ENCODE results near the gene KRTAP27-1.

The KRTAP27-1 gene, protein sequence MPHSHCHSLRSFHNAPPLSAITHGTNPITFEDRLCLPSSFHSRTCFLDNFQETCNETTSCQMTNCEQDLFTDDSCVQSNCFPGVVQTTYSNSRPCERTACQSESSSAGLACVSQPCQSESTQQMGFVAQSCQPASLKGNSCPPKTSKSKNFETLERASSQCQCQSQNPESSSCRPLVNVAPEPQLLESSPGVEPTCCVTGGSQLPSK

DNA sequence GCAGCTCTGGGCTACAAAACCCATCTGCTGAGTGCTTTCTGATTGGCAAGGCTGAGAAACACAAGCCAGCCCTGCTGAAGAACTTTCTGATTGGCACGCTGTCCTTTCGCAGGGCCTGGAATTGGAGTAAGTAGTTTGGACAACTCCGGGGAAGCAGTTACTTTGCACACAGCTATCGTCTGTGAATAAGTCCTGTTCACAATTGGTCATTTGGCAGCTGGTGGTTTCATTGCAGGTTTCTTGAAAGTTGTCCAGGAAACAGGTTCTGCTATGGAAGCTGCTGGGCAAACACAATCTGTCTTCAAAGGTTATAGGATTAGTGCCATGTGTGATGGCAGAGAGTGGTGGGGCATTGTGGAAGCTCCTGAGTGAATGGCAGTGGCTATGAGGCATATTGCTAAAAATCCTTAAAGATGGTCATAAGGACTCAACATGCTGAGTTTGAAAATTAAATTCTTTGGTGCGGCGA is at the start of gene KRTAP27-1:
KRTAP27-1 (minus strand) TSS at position 419 of the 469 bp plus-strand sequence; CDS start at position 393, 26 bp downstream.
- no peak within 1 kb of the TSS for H3K4me3 ChIP-seq (ENCODE audit: low read length)

DNA sequence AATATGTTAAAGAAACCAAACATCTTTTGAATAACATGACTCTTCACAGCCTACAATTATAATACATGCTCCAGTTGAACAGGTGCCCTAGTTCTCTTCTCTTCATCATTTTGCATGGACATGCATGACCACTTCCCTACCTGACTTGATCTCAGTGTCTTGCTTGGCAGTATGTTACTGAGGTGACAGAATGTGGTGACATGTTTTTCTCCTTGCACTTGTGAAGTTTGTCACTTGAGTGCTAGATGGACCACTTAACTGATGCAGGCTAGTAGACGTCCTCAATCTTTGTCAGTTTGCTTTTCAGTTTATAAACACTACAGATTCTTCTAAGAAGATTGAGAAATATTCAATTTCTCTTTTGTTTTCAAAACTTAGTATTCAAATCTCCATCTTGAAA is 44.7 kb upstream of the KRTAP27-1 start:
- no peak overlapping the region for H2AFZ ChIP-seq (ENCODE audit: low read depth, low read length)
- no peak overlapping the region for H3K4me3 ChIP-seq (ENCODE audit: low read length)
- H3K27me3 ChIP-seq (ENCODE audit: insufficient read depth, low read length) = no peaks in the 10 kb centered on the region
- no peaks in the 10 kb centered on the region for H3K9me3 ChIP-seq (ENCODE audit: low read length)
- no peaks in the 10 kb centered on the region for H3K4me1 ChIP-seq (ENCODE audit: insufficient read depth, low read length)
- no peaks in the 10 kb centered on the region for H3K36me3 ChIP-seq (ENCODE audit: insufficient read depth, low read length)

More for the DNA sequence above, at the start of gene KRTAP27-1:
- no peaks in the 10 kb centered on the region for H3K9me3 ChIP-seq (ENCODE audit: low read length)
- H3K4me1 ChIP-seq (ENCODE audit: insufficient read depth, low read length) = no peaks in the 10 kb centered on the region
- H3K36me3 ChIP-seq (ENCODE audit: insufficient read depth, low read length) = no peaks in the 10 kb centered on the region
- no peaks in the 10 kb centered on the region for H3K27me3 ChIP-seq (ENCODE audit: insufficient read depth, low read length)
- no peak within 1 kb of the TSS for H2AFZ ChIP-seq (ENCODE audit: low read depth, low read length)

DNA sequence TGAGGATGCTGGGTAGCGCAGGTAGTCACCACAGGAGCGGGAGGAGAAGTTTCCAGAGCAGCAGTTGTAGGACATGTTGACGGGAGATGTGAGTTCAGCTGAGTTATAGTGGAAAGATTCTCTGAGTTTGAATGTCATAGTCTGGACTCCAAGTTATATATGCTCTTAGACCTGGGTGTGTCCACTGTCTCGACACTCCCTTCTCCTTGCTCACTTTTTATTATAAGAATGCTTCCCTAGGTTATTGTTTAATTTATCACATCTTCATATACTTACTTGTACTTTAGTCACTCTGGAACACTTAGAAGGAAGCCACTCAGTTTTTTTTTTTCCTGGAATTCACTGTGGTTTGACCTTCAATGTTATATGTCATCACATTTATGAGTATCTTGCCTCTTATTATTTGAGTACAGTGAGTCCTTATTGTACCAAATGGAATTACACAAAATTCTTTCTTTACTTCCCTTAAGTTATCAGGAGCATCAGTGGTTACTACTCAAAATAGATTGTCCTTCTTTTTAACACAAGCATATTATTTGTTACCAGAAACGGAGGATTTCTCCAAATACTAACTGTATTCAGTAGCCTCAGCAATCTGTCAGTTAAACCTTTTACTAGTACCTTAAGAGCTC is 34.8 kb upstream of the KRTAP27-1 start, which contains the start of gene KRTAP13-2:
KRTAP13-2 (minus strand) TSS at position 133 of the 632 bp plus-strand sequence; CDS start at position 75, 58 bp downstream.
- no peaks in the 10 kb centered on the region for H3K4me1 ChIP-seq (ENCODE audit: insufficient read depth, low read length)
- no peak within 1 kb of the TSS for H2AFZ ChIP-seq (ENCODE audit: low read depth, low read length)
- H3K4me3 ChIP-seq (ENCODE audit: low read length) = no peak within 1 kb of the TSS
- H3K36me3 ChIP-seq (ENCODE audit: insufficient read depth, low read length) = no peaks in the 10 kb centered on the region
- no peaks in the 10 kb centered on the region for H3K9me3 ChIP-seq (ENCODE audit: low read length)
- no peaks in the 10 kb centered on the region for H3K27me3 ChIP-seq (ENCODE audit: insufficient read depth, low read length)

DNA sequence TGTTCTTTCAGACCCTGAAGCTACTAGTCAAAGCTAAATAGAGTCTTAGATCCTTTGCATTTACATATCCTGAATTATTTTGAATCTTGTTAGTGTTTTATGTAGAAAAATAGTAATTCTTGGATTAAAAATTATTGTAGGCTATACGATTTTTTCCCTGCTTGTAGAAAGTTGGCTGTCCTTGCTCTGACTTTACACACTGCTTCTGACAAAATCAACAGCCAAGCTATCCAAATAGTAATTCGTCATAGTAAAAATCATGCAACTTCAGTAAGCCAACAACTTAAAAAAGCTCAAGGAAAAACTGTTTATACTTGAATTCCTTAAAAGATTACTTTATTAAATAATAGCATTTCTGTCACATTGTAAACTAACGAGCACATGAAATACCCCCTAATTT is 18.4 kb upstream of the KRTAP27-1 start:
- no peaks in the 10 kb centered on the region for H3K9me3 ChIP-seq (ENCODE audit: low read length)
- no peak overlapping the region for H2AFZ ChIP-seq (ENCODE audit: low read depth, low read length)
- H3K27me3 ChIP-seq (ENCODE audit: insufficient read depth, low read length) = no peaks in the 10 kb centered on the region
- no peak overlapping the region for H3K4me3 ChIP-seq (ENCODE audit: low read length)
- H3K36me3 ChIP-seq (ENCODE audit: insufficient read depth, low read length) = no peaks in the 10 kb centered on the region
- no peaks in the 10 kb centered on the region for H3K4me1 ChIP-seq (ENCODE audit: insufficient read depth, low read length)

DNA sequence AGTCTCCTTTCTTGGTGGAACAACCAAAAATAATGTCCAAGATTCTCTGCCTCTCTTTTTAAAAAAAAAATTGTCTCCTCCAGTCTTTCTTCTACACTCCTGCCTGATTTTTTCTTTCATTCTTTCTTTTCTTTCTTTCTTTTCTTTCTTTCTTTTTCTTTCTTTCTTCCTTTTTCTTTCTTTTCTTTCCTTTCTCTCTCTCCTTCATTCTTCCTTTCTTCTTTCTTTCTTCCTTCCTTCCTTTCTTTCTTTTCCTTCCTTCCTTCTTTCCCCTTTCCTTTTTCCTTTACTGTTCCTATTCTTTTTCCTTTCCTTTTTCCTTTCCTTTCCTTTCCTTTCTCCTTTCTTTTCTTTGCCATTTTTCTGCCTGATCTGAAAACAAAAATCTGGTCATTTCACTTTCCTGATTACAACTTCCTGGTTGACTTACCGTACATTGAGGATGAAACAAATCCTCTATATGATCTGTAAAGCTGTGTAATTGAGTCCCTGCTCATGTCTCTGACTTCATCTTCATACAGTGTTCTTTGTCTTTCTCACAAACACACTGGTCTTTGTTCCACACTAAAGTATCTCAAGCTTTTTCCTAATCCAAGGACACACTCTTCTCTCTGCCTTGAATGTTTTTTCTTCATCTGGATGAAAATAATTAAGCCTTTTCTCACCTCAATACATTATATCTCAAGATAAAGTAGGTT is 17.0 kb upstream of the KRTAP27-1 start:
- peaks cover 5% of the 10 kb centered on the region for H3K4me1 ChIP-seq (ENCODE audit: insufficient read depth, low read length)
- H3K27me3 ChIP-seq (ENCODE audit: insufficient read depth, low read length) = no peaks in the 10 kb centered on the region
- no peak overlapping the region for H2AFZ ChIP-seq (ENCODE audit: low read depth, low read length)

DNA sequence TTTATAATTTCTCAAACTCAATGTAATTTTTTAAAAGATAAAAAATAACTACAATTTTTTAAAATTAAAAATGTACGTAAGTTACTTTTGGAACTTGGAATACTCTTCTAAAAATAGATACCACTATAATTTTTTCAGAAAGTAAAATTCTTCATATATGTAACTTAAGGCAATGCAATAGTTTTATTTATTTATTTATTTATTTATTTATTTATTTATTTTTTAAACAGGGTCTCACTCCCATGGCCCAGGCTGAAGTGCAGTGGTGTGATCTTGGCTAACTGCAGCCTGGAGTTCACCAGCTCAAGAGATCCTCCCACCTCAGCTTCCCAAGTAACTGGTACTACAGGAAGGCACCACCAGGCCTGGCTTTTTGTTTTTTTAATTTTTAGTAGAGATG is 14.0 kb upstream of the KRTAP27-1 start:
- H2AFZ ChIP-seq (ENCODE audit: low read depth, low read length) = no peak overlapping the region
- no peaks in the 10 kb centered on the region for H3K27me3 ChIP-seq (ENCODE audit: insufficient read depth, low read length)
- no peak overlapping the region for H3K4me3 ChIP-seq (ENCODE audit: low read length)
- peaks cover 5% of the 10 kb centered on the region for H3K4me1 ChIP-seq (ENCODE audit: insufficient read depth, low read length)
- H3K9me3 ChIP-seq (ENCODE audit: low read length) = no peaks in the 10 kb centered on the region
- H3K36me3 ChIP-seq (ENCODE audit: insufficient read depth, low read length) = no peaks in the 10 kb centered on the region

More for the DNA sequence above, 17.0 kb upstream of the KRTAP27-1 start:
- Histone ChIP-seq H3K36me3 (ENCODE audit: insufficient read depth, low read length) (no peaks in the 10 kb centered on the region), H3K4me3 (ENCODE audit: low read length) (no peak overlapping the region), H3K9me3 (ENCODE audit: low read length) (no peaks in the 10 kb centered on the region)

DNA sequence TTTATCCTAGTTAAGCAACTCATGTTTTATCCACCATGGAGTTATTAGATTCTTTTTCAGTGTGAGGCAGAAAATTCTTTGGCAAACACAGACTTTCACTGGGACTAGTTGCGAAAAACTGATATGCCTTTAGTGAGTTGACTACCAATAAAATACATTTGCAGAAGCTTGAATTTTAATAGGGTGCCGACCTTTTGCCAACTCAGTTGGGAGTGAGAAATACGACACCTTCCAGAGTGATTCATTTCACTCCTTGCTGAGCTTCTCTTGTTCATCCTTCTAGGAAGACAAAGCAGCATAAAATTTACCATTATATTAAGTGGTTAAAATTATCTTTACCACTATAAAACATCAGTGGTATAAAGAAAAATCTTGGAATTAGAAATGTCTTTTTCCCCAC is 12.1 kb upstream of the KRTAP27-1 start:
- Histone ChIP-seq H3K9me3 (ENCODE audit: low read length) (no peaks in the 10 kb centered on the region), H3K36me3 (ENCODE audit: insufficient read depth, low read length) (no peaks in the 10 kb centered on the region), H3K4me1 (ENCODE audit: insufficient read depth, low read length) (peaks cover 5% of the 10 kb centered on the region), H3K27me3 (ENCODE audit: insufficient read depth, low read length) (no peaks in the 10 kb centered on the region), H2AFZ (ENCODE audit: low read depth, low read length) (no peak overlapping the region), H3K4me3 (ENCODE audit: low read length) (no peak overlapping the region)

DNA sequence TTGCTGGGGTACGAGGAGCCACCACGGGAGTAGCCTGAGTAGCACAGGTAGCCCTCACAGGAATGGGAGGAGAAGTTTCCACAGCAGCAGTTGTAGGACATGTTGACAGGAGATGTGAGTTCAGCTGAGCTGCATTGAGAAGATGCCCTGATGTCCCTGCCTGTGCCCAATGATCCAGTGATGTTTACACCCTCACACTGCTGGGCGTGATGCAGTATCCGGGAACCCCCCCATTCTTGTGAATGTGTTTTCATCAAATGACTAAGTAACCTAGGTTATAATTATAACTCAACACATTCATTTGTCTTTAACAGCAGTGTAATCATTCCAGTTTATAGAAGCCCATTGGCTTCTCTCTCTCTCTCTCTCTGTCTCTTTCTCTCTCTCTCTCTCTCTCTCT is 11.0 kb upstream of the KRTAP27-1 start, which contains the start of gene KRTAP23-1:
KRTAP23-1 (minus strand) TSS at position 101 of the 400 bp plus-strand sequence; CDS start at position 101, 0 bp downstream.
- Histone ChIP-seq H3K4me3 (ENCODE audit: low read length) (no peak within 1 kb of the TSS), H3K36me3 (ENCODE audit: insufficient read depth, low read length) (no peaks in the 10 kb centered on the region), H2AFZ (ENCODE audit: low read depth, low read length) (no peak within 1 kb of the TSS), H3K4me1 (ENCODE audit: insufficient read depth, low read length) (peaks cover 5% of the 10 kb centered on the region), H3K9me3 (ENCODE audit: low read length) (no peaks in the 10 kb centered on the region), H3K27me3 (ENCODE audit: insufficient read depth, low read length) (no peaks in the 10 kb centered on the region)

DNA sequence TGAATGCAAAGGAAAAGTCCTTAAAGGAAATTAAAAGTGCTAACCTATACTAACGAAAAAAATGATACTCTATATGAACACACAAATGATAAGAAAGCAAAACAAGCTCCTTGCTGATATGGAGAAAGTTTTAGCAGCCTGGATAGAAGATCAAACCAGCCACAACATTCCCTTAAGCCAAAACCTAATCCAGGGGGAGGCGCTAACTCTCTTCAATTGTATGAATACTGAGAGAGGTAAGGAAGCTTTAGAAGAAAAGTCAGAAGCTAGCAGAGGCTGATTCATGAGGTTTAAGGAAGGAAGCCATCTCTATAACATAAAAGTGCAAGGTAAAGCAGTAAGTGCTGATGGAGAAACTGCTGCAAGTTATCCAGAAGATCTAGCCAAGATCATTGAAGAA is 7.5 kb upstream of the KRTAP27-1 start:
- H3K27me3 ChIP-seq (ENCODE audit: insufficient read depth, low read length) = no peaks in the 10 kb centered on the region
- no peak overlapping the region for H2AFZ ChIP-seq (ENCODE audit: low read depth, low read length)
- H3K4me3 ChIP-seq (ENCODE audit: low read length) = no peak overlapping the region
- peaks cover 3% of the 10 kb centered on the region for H3K4me1 ChIP-seq (ENCODE audit: insufficient read depth, low read length)
- H3K36me3 ChIP-seq (ENCODE audit: insufficient read depth, low read length) = no peaks in the 10 kb centered on the region
- no peaks in the 10 kb centered on the region for H3K9me3 ChIP-seq (ENCODE audit: low read length)

DNA sequence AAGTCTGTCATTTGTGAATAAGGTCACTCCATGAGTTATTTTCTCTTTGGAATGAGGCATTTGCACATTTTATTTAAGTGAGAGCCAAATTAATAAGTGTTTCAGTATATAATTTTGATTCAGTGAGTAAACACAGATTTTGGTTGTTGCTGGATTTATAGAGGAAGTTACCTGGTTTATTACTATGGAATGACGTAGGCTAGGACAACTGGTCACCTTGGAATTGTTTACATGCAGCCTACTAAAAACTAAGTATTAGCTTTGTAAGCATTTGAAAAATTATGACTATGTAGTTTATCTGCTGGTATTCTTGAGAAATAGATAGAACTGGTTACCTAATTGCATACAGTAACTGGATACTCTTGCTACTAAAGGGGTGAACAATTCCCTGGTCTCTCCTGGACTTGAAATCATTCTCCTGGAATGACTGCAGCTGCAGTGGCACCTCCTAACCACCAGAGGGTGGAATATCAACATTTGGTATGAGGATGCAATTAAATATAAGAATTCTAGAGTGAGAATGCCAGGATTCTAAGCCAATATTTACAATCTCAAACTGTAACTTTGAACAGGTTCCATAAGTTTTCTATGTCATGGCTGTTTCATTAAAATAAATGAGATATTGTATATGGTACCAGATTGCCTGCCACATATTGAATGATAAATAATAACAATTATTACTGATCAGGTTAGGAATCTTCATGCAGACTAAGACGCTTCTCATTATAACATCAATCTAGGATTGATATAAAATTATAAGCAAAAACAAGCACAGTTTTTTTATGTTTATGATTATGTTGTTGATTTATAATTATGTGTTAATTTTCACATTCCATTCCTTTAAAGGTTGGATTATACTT is 3.5 kb upstream of the KRTAP27-1 start:
- no peaks in the 10 kb centered on the region for H3K27me3 ChIP-seq (ENCODE audit: insufficient read depth, low read length)
- no peak overlapping the region for H2AFZ ChIP-seq (ENCODE audit: low read depth, low read length)
- no peaks in the 10 kb centered on the region for H3K9me3 ChIP-seq (ENCODE audit: low read length)
- no peak overlapping the region for H3K4me3 ChIP-seq (ENCODE audit: low read length)
- H3K36me3 ChIP-seq (ENCODE audit: insufficient read depth, low read length) = no peaks in the 10 kb centered on the region
- no peaks in the 10 kb centered on the region for H3K4me1 ChIP-seq (ENCODE audit: insufficient read depth, low read length)

DNA sequence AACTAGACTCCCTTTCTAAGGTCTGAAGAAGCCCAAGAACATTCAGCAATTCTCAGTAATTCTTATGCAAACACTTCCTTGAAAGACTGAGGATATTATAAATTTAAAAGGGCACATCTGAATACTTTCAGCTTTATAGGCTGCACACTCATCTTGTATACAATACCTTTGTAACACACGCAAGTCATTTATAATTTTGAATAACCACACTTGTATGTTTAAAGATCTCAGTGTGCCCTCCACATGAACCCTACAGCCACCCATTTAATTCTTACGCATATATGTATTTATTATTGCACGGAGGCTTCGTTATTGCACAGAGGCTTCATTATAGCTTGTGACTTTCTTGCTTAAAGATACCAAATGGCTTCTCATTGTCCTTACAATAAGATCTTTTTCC is 1.2 kb upstream of the KRTAP27-1 start:
- no peak overlapping the region for H2AFZ ChIP-seq (ENCODE audit: low read depth, low read length)
- no peak overlapping the region for H3K4me3 ChIP-seq (ENCODE audit: low read length)
- no peaks in the 10 kb centered on the region for H3K36me3 ChIP-seq (ENCODE audit: insufficient read depth, low read length)
- H3K27me3 ChIP-seq (ENCODE audit: insufficient read depth, low read length) = no peaks in the 10 kb centered on the region
- H3K9me3 ChIP-seq (ENCODE audit: low read length) = no peaks in the 10 kb centered on the region
- H3K4me1 ChIP-seq (ENCODE audit: insufficient read depth, low read length) = no peaks in the 10 kb centered on the region

DNA sequence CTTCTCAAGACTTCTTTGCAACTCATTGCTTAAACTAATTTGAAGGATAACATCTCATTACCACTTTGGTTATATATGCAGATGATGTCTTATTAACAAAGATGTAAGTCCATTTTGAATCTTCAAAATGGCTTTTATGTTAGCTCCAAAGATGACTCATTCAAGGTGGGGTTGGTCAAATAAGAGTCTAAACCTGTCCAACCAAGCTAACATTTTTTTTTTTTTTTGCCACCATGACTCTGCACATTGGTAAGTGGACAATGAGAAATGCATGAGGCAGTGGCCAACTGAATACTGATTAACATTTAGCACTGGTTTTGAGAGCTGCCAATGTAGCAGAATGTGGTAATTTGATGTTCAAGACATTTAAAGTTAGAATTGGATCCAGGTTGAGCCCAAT is 278 bp upstream of the KRTAP27-1 start:
- no peaks in the 10 kb centered on the region for H3K36me3 ChIP-seq (ENCODE audit: insufficient read depth, low read length)

More for the DNA sequence above, 278 bp upstream of the KRTAP27-1 start:
- Histone ChIP-seq H3K4me1 (ENCODE audit: insufficient read depth, low read length) (no peaks in the 10 kb centered on the region), H3K9me3 (ENCODE audit: low read length) (no peaks in the 10 kb centered on the region), H3K27me3 (ENCODE audit: insufficient read depth, low read length) (no peaks in the 10 kb centered on the region), H2AFZ (ENCODE audit: low read depth, low read length) (no peak overlapping the region), H3K4me3 (ENCODE audit: low read length) (no peak overlapping the region)
